Measurements from ENCODE around the gene APOB. TPM values are rescaled to one million over a fixed set of nuclear protein-coding genes. Genes with fewer than 3 reads are reported as not detected.

Gene APOB
- total and polyA plus RNA-seq, 2 of the 13 experiments (the other 11 are each of a cell fraction or from before 2014, with no cell fraction given), result 1,569 to 2,515 TPM

DNA sequence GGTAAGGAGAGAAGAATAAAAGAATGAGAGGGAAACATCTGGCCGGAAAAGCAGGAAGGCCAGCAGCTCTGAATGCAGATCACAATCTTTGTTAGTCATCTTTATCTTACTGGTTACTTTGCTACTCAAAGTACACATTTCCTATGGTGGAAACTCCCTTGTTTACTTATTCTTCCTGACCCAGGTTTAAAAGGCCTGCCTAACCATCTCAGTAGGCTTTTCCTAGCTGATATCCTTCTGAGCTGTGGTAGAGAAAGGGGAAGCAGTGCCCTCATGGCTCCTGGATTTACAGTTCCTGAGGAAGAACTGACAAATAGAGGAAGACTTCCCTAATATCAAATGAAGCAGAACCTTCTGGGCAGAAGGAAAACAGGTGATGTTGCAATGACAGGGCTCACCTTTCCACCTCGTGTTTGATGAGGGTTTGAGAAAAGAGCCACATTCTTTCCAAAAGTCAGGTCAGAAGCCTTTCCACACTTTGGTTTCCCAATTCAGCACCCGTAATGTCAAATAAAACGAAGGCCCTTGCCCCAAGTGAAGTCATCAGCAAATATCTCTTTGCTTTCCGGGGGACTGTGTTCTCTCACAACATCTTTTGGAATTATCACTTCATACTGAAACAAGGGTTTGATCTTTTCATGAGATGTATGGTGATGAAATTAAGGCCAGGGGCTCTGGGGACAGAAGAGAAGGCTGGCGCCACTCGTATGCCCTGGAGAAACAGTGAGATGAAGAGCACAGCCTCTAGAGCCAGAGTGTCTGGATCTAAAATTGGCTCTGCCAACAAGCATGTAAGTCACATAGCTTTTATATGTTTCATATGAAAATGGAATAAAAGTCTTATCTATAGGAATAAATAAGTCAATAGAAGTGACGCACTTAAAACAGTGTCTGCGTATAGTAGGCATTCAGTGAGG, 26.7 kb upstream of the APOB start (continued):
- TF ChIP-seq, protein P1, sequence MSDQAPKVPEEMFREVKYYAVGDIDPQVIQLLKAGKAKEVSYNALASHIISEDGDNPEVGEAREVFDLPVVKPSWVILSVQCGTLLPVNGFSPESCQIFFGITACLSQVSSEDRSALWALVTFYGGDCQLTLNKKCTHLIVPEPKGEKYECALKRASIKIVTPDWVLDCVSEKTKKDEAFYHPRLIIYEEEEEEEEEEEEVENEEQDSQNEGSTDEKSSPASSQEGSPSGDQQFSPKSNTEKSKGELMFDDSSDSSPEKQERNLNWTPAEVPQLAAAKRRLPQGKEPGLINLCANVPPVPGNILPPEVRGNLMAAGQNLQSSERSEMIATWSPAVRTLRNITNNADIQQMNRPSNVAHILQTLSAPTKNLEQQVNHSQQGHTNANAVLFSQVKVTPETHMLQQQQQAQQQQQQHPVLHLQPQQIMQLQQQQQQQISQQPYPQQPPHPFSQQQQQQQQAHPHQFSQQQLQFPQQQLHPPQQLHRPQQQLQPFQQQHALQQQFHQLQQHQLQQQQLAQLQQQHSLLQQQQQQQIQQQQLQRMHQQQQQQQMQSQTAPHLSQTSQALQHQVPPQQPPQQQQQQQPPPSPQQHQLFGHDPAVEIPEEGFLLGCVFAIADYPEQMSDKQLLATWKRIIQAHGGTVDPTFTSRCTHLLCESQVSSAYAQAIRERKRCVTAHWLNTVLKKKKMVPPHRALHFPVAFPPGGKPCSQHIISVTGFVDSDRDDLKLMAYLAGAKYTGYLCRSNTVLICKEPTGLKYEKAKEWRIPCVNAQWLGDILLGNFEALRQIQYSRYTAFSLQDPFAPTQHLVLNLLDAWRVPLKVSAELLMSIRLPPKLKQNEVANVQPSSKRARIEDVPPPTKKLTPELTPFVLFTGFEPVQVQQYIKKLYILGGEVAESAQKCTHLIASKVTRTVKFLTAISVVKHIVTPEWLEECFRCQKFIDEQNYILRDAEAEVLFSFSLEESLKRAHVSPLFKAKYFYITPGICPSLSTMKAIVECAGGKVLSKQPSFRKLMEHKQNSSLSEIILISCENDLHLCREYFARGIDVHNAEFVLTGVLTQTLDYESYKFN (CRISPR knock-in tag; conservative IDR thresholded peaks at IDR 0.05), result peak; percentile 96
- TF ChIP-seq DMAP1 (CRISPR knock-in tag; IDR thresholded peaks at IDR 0.05) (peak; percentile 66), KMT2A (CRISPR knock-in tag; IDR thresholded peaks at IDR 0.05) (peak; percentile 41; the same call in 1 of the 2 replicates), ZFP82 (CRISPR knock-in tag; IDR thresholded peaks at IDR 0.05; ENCODE audit: borderline replicate concordance) (0 out of 2 replicates have a peak, but pooled peaks have one; percentile 73), PPARG (CRISPR knock-in tag; conservative IDR thresholded peaks at IDR 0.05) (peak; percentile 80), HDAC6 (IDR thresholded peaks at IDR 0.05; ENCODE audit: low read depth, low read length) (no peak), ASH2L (IDR thresholded peaks at IDR 0.05; ENCODE audit: insufficient read length, low read depth, low read length) (peak; percentile 87), TOE1 (CRISPR knock-in tag; IDR thresholded peaks at IDR 0.05) (peak; percentile 93; the same call in 1 of the 2 replicates), KDM5B (CRISPR knock-in tag; IDR thresholded peaks at IDR 0.05; ENCODE audit: borderline replicate concordance) (no peak), ZNF768 (CRISPR knock-in tag; IDR thresholded peaks at IDR 0.05) (no peak), ZNF317 (CRISPR knock-in tag; IDR thresholded peaks at IDR 0.05) (peak; percentile 90), KDM6A (CRISPR knock-in tag; IDR thresholded peaks at IDR 0.05; ENCODE audit: low read depth) (peak; percentile 64)
- TF ChIP-seq, protein P2, sequence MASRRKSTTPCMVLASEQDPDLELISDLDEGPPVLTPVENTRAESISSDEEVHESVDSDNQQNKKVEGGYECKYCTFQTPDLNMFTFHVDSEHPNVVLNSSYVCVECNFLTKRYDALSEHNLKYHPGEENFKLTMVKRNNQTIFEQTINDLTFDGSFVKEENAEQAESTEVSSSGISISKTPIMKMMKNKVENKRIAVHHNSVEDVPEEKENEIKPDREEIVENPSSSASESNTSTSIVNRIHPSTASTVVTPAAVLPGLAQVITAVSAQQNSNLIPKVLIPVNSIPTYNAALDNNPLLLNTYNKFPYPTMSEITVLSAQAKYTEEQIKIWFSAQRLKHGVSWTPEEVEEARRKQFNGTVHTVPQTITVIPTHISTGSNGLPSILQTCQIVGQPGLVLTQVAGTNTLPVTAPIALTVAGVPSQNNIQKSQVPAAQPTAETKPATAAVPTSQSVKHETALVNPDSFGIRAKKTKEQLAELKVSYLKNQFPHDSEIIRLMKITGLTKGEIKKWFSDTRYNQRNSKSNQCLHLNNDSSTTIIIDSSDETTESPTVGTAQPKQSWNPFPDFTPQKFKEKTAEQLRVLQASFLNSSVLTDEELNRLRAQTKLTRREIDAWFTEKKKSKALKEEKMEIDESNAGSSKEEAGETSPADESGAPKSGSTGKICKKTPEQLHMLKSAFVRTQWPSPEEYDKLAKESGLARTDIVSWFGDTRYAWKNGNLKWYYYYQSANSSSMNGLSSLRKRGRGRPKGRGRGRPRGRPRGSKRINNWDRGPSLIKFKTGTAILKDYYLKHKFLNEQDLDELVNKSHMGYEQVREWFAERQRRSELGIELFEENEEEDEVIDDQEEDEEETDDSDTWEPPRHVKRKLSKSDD (CRISPR knock-in tag; IDR thresholded peaks at IDR 0.05; ENCODE audit: low read depth), result no peak
- TF ChIP-seq, protein P3, sequence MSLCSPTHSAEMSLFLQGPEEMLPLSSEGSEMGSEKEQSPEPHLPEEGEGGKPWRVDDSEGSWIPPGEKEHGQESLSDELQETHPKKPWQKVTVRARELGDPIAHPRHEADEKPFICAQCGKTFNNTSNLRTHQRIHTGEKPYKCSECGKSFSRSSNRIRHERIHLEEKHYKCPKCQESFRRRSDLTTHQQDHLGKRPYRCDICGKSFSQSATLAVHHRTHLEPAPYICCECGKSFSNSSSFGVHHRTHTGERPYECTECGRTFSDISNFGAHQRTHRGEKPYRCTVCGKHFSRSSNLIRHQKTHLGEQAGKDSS (CRISPR knock-in tag; IDR thresholded peaks at IDR 0.05; ENCODE audit: borderline replicate concordance, low read depth), result peak; percentile 61; the same call in 1 of the 2 replicates
- TF ChIP-seq, protein P4, sequence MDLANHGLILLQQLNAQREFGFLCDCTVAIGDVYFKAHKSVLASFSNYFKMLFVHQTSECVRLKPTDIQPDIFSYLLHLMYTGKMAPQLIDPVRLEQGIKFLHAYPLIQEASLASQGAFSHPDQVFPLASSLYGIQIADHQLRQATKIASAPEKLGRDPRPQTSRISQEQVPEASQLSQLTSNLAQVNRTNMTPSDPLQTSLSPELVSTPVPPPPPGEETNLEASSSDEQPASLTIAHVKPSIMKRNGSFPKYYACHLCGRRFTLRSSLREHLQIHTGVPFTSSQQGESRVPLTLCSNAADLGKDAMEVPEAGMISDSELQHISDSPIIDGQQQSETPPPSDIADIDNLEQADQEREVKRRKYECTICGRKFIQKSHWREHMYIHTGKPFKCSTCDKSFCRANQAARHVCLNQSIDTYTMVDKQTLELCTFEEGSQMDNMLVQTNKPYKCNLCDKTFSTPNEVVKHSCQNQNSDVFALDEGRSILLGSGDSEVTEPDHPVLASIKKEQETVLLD (CRISPR knock-in tag; IDR thresholded peaks at IDR 0.05; ENCODE audit: low read depth), result 0 out of 2 replicates have a peak, but pooled peaks have one; percentile 22
- TF ChIP-seq, protein P5, sequence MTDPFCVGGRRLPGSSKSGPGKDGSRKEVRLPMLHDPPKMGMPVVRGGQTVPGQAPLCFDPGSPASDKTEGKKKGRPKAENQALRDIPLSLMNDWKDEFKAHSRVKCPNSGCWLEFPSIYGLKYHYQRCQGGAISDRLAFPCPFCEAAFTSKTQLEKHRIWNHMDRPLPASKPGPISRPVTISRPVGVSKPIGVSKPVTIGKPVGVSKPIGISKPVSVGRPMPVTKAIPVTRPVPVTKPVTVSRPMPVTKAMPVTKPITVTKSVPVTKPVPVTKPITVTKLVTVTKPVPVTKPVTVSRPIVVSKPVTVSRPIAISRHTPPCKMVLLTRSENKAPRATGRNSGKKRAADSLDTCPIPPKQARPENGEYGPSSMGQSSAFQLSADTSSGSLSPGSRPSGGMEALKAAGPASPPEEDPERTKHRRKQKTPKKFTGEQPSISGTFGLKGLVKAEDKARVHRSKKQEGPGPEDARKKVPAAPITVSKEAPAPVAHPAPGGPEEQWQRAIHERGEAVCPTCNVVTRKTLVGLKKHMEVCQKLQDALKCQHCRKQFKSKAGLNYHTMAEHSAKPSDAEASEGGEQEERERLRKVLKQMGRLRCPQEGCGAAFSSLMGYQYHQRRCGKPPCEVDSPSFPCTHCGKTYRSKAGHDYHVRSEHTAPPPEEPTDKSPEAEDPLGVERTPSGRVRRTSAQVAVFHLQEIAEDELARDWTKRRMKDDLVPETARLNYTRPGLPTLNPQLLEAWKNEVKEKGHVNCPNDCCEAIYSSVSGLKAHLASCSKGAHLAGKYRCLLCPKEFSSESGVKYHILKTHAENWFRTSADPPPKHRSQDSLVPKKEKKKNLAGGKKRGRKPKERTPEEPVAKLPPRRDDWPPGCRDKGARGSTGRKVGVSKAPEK (CRISPR knock-in tag; IDR thresholded peaks at IDR 0.05; ENCODE audit: borderline replicate concordance), result no peak

Measured in HepG2 (cell line).